ENCODE data around the gene PSMA5. TPM values are rescaled to one million over a fixed set of nuclear protein-coding genes. Genes with fewer than 3 reads are reported as not detected.

Gene PSMA5
- polyA plus RNA-seq, 3 donors, result 36.6 to 119 (median 118) TPM

- TF ChIP-seq CTCF (IDR thresholded peaks at IDR 0.05), result peak; percentile 73
- Mint-ChIP-seq H3K27ac (no peak overlapping the region), H3K4me3 (no peak overlapping the region), H3K27me3 (ENCODE audit: low read depth in 3 of 3) (peaks cover 0 to 8% (median 3%) of the 10 kb centered on the region in 3 donors), H3K36me3 (peaks cover 25 to 35% of the 10 kb centered on the region in 2 donors), H3K4me1 (peaks cover 37% of the 10 kb centered on the region), H3K9me3 (peaks cover 0 to 3% (median 0%) of the 10 kb centered on the region in 7 donors)
- Histone ChIP-seq H3K79me2 (ENCODE audit: insufficient read depth, low read length) (peaks cover 41% of the 10 kb centered on the region), H3K36me3 (replicated peaks in 1 of 2; ENCODE audit: control insufficient read depth in 1 of 2, insufficient read depth in 2 of 2, low read length in 2 of 2) (peaks cover 18 to 46% of the 10 kb centered on the region in 2 donors), H3K27me3 (ENCODE audit: control insufficient read depth in 2 of 2, insufficient read depth in 2 of 2, low read length in 2 of 2) (no peaks in the 10 kb centered on the region), H4K20me1 (ENCODE audit: insufficient read depth, low read length) (peaks cover 7% of the 10 kb centered on the region), H3K9ac (ENCODE audit: insufficient read depth, low read length, poor library complexity, severe bottlenecking) (no peak overlapping the region), H3K4me1 (ENCODE audit: control insufficient read depth in 1 of 2, insufficient read depth in 2 of 2, low read length in 2 of 2) (peaks cover 30 to 37% of the 10 kb centered on the region in 2 donors), H3K9me3 (replicated peaks in 1 of 2; ENCODE audit: control insufficient read depth in 1 of 2, insufficient read depth in 1 of 2, low read length in 2 of 2) (no peaks in the 10 kb centered on the region), H3K4me3 (replicated peaks in 1 of 3; ENCODE audit: low read depth in 2 of 3, low read length in 3 of 3) (no peak overlapping the region), H2AFZ (ENCODE audit: insufficient read depth, low read depth, low read length, poor library complexity, severe bottlenecking) (no peak overlapping the region), H3K27ac (ENCODE audit: low read depth in 1 of 2, low read length in 2 of 2) (no peak overlapping the region), H3K4me2 (replicated peaks; ENCODE audit: extremely low read depth, low read length, poor library complexity, severe bottlenecking) (no peak overlapping the region)
- intact Hi-C loops (cut with micrococcal nuclease), result loop anchor here (2.0 to 5.0 kb wide), 3 partner anchors 37 to 137 kb away; no protein-coding TSS in a partner anchor
- DNase-seq, result peak; percentile 38 to 75 (median 53)
- no CpG with 5 or more reads among the region's 2 CpGs for WGBS (ENCODE audit: insufficient coverage)
These were observed 26.8 kb downstream of the PSMA5 start for GRCh38 chr1:109399326-109399957.

- Mint-ChIP-seq H3K27ac (peak overlapping the region in 2 of 7 donors; percentile 52 to 73), H3K4me3 (peak overlapping the region; percentile 89 to 94), H3K4me1 (peaks cover 44% of the 10 kb centered on the region), H3K27me3 (ENCODE audit: low read depth in 3 of 3) (peaks cover 0 to 8% (median 3%) of the 10 kb centered on the region in 3 donors), H3K9me3 (peaks cover 0 to 3% (median 0%) of the 10 kb centered on the region in 7 donors), H3K36me3 (peaks cover 21 to 29% of the 10 kb centered on the region in 2 donors)
- Histone ChIP-seq H3K27me3 (ENCODE audit: control insufficient read depth in 2 of 2, insufficient read depth in 2 of 2, low read length in 2 of 2) (no peaks in the 10 kb centered on the region), H3K4me3 (replicated peaks in 1 of 3; ENCODE audit: low read depth in 2 of 3, low read length in 3 of 3) (peak overlapping the region; percentile 27 to 83 (median 54)), H3K79me2 (ENCODE audit: insufficient read depth, low read length) (peaks cover 48% of the 10 kb centered on the region), H3K9me3 (replicated peaks in 1 of 2; ENCODE audit: control insufficient read depth in 1 of 2, insufficient read depth in 1 of 2, low read length in 2 of 2) (no peaks in the 10 kb centered on the region), H3K4me2 (replicated peaks; ENCODE audit: extremely low read depth, low read length, poor library complexity, severe bottlenecking) (peak overlapping the region; percentile 81), H3K27ac (ENCODE audit: low read depth in 1 of 2, low read length in 2 of 2) (no peak overlapping the region), H3K9ac (ENCODE audit: insufficient read depth, low read length, poor library complexity, severe bottlenecking) (peak overlapping the region; percentile 62), H3K36me3 (replicated peaks in 1 of 2; ENCODE audit: control insufficient read depth in 1 of 2, insufficient read depth in 2 of 2, low read length in 2 of 2) (peaks cover 15 to 37% of the 10 kb centered on the region in 2 donors), H3K4me1 (ENCODE audit: control insufficient read depth in 1 of 2, insufficient read depth in 2 of 2, low read length in 2 of 2) (peaks cover 37 to 46% of the 10 kb centered on the region in 2 donors), H2AFZ (ENCODE audit: insufficient read depth, low read depth, low read length, poor library complexity, severe bottlenecking) (peak overlapping the region; percentile 85), H4K20me1 (ENCODE audit: insufficient read depth, low read length) (peaks cover 7% of the 10 kb centered on the region)
- no peak for TF ChIP-seq CTCF (IDR thresholded peaks at IDR 0.05)
- intact Hi-C loops (cut with micrococcal nuclease), result loop anchor here (2.0 to 5.0 kb wide), 3 partner anchors 36 to 136 kb away; no protein-coding TSS in a partner anchor
- WGBS (ENCODE audit: insufficient coverage), result 35% methylated on average over 6 of the region's 18 CpGs
- DNase-seq, result no peak
These were observed 27.7 kb downstream of the PSMA5 start for GRCh38 chr1:109398343-109399225.
